ENCODE measurements around the gene FSTL5. TPM values are rescaled to one million over a fixed set of nuclear protein-coding genes. Genes with fewer than 3 reads are reported as not detected.
"Not testable (repeated sequence)": the region's sequence is repeated elsewhere in the genome, so short reads cannot be mapped to it uniquely, and the experiment has no call there.

Gene FSTL5
- polyA plus RNA-seq, 3 donors from 2014 or later: not detected

GRCh38 chr4:162131256-162131655, 32.5 kb downstream of the FSTL5 start:
- no peak for DNase-seq
- peaks cover 3 to 32% (median 11%) of the 10 kb centered on the region in 6 donors for H3K9me3 Mint-ChIP-seq
- peaks cover 0 to 6% (median 0%) of the 10 kb centered on the region in 3 donors for H3K36me3 Mint-ChIP-seq
- H3K27ac Mint-ChIP-seq: no peak overlapping the region
- H3K4me3 Mint-ChIP-seq: no peak overlapping the region
- no peaks in the 10 kb centered on the region for H3K4me1 Mint-ChIP-seq
- peaks cover 0 to 4% (median 0%) of the 10 kb centered on the region in 3 donors for H3K27me3 Mint-ChIP-seq (ENCODE audit: low read depth in 3 of 3)

GRCh38 chr4:162126729-162127128, 37.1 kb downstream of the FSTL5 start:
- H3K4me1 Mint-ChIP-seq: no peaks in the 10 kb centered on the region

GRCh38 chr4:162117051-162117450, 46.7 kb downstream of the FSTL5 start:
- Mint-ChIP-seq H3K9me3 (peaks cover 2 to 52% (median 30%) of the 10 kb centered on the region in 6 donors), H3K4me3 (no peak overlapping the region), H3K36me3 (no peaks in the 10 kb centered on the region), H3K4me1 (no peaks in the 10 kb centered on the region), H3K27me3 (ENCODE audit: low read depth in 3 of 3) (peaks cover 0 to 3% (median 0%) of the 10 kb centered on the region in 3 donors), H3K27ac (no peak overlapping the region)
- no peak for DNase-seq

More at GRCh38 chr4:162126729-162127128, 37.1 kb downstream of the FSTL5 start:
- no peak for DNase-seq
- peaks cover 0 to 4% (median 0%) of the 10 kb centered on the region in 3 donors for H3K27me3 Mint-ChIP-seq (ENCODE audit: low read depth in 3 of 3)
- no peak overlapping the region for H3K27ac Mint-ChIP-seq
- H3K9me3 Mint-ChIP-seq: peaks cover 0 to 10% (median 2%) of the 10 kb centered on the region in 6 donors
- no peak overlapping the region for H3K4me3 Mint-ChIP-seq
- H3K36me3 Mint-ChIP-seq: no peaks in the 10 kb centered on the region

GRCh38 chr4:162116095-162116779, 47.6 kb downstream of the FSTL5 start:
- Mint-ChIP-seq H3K27me3 (ENCODE audit: low read depth in 3 of 3) (peaks cover 0 to 3% (median 0%) of the 10 kb centered on the region in 3 donors), H3K36me3 (no peaks in the 10 kb centered on the region), H3K4me1 (no peaks in the 10 kb centered on the region), H3K27ac (no peak overlapping the region), H3K4me3 (no peak overlapping the region), H3K9me3 (peaks cover 5 to 54% (median 30%) of the 10 kb centered on the region in 6 donors)
- no peak for DNase-seq

DNA sequence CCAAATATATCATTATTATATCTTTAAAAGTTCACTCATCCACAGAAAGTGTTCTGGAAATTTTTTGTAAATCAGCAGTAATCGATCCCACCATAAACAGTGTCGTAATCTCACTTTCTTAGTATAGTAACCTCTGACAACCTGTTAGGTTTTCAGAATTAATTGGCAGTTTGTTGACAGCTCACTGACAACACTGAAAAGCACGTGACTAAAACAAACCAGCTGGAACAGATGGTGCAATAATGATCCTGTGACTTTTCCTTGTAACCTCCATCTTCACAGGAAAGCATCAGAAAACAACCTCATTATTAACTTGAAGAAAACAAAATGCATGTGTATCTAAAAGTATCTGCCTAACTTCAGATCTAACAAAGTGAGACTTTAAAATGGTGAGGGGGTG, 48.5 kb downstream of the FSTL5 start:
- no peaks in the 10 kb centered on the region for H3K4me1 Mint-ChIP-seq
- no peaks in the 10 kb centered on the region for H3K36me3 Mint-ChIP-seq
- peaks cover 5 to 54% (median 30%) of the 10 kb centered on the region in 6 donors for H3K9me3 Mint-ChIP-seq
- no peak overlapping the region for H3K27ac Mint-ChIP-seq
- DNase-seq: no peak
- peaks cover 0 to 3% (median 0%) of the 10 kb centered on the region in 3 donors for H3K27me3 Mint-ChIP-seq (ENCODE audit: low read depth in 3 of 3)
- no peak overlapping the region for H3K4me3 Mint-ChIP-seq

DNA sequence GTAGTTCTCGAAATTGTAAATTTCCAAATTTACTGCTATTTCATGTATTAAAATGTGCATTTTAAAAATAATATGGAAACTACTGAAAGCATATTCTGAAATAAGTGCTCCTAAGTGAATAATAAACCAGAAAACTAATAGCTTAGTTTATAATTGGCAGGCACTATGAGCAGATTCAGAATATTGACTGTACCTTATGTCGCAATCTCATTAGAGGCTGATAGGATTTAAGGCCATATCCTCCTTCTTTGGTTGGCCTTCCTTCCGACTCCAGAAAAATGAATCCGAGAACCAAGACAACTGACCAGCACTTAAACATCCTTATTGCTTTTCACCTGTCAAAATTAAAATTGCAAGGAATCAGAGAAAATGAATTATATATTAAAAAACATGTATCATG, 52.7 kb downstream of the FSTL5 start:
- DNase-seq: no peak
- H3K36me3 Mint-ChIP-seq: no peaks in the 10 kb centered on the region
- peaks cover 0 to 3% (median 0%) of the 10 kb centered on the region in 3 donors for H3K27me3 Mint-ChIP-seq (ENCODE audit: low read depth in 3 of 3)
- H3K9me3 Mint-ChIP-seq: peaks cover 3 to 49% (median 26%) of the 10 kb centered on the region in 6 donors
- H3K4me3 Mint-ChIP-seq: no peak overlapping the region
- no peaks in the 10 kb centered on the region for H3K4me1 Mint-ChIP-seq
- H3K27ac Mint-ChIP-seq: no peak overlapping the region

GRCh38 chr4:162104459-162105124, 59.2 kb downstream of the FSTL5 start:
- Mint-ChIP-seq H3K27me3 (ENCODE audit: low read depth in 3 of 3) (no peaks in the 10 kb centered on the region), H3K27ac (no peak overlapping the region), H3K4me3 (no peak overlapping the region), H3K36me3 (no peaks in the 10 kb centered on the region), H3K4me1 (no peaks in the 10 kb centered on the region), H3K9me3 (peaks cover 3 to 38% (median 15%) of the 10 kb centered on the region in 6 donors)
- DNase-seq: no peak

- DNase-seq; H3K27ac Mint-ChIP-seq; H3K4me1 Mint-ChIP-seq; H3K27me3 Mint-ChIP-seq (ENCODE audit: low read depth in 3 of 3); H3K4me3 Mint-ChIP-seq; H3K36me3 Mint-ChIP-seq: not testable (repeated sequence)
- peaks cover 3 to 38% (median 17%) of the 10 kb centered on the region in 6 donors for H3K9me3 Mint-ChIP-seq
Measured at GRCh38 chr4:162103908-162104307, 59.9 kb downstream of the FSTL5 start.

DNA sequence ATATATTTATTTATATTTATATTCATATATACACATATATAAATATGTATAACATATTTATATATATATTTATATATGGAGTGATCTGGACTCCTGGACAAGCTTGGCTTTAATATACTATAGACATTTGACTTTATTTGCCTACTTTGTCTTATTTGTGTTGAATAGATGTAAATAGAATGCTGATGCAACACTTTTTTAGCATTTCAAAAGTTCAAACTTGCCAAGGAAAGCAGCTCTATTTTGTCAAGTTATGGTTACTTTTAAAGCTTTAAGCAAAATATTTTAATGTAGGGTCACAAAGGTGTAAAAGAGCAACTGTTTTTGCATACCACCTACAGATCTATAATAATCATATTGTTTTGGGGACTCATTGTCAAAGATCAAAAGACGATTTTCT, 61.1 kb downstream of the FSTL5 start:
- H3K9me3 Mint-ChIP-seq: peaks cover 4 to 50% (median 20%) of the 10 kb centered on the region in 6 donors
- H3K27me3 Mint-ChIP-seq (ENCODE audit: low read depth in 3 of 3): no peaks in the 10 kb centered on the region
- no peak overlapping the region for H3K27ac Mint-ChIP-seq
- H3K36me3 Mint-ChIP-seq: peaks cover 0 to 5% (median 0%) of the 10 kb centered on the region in 3 donors
- no peak overlapping the region for H3K4me3 Mint-ChIP-seq
- no peak for DNase-seq
- no peaks in the 10 kb centered on the region for H3K4me1 Mint-ChIP-seq

GRCh38 chr4:162101337-162101736, 62.5 kb downstream of the FSTL5 start:
- no peaks in the 10 kb centered on the region for H3K4me1 Mint-ChIP-seq
- peaks cover 0 to 5% (median 0%) of the 10 kb centered on the region in 3 donors for H3K36me3 Mint-ChIP-seq
- no peak for DNase-seq
- no peak overlapping the region for H3K4me3 Mint-ChIP-seq
- no peak overlapping the region for H3K27ac Mint-ChIP-seq
- peaks cover 4 to 37% (median 20%) of the 10 kb centered on the region in 6 donors for H3K9me3 Mint-ChIP-seq
- no peaks in the 10 kb centered on the region for H3K27me3 Mint-ChIP-seq (ENCODE audit: low read depth in 3 of 3)

- Mint-ChIP-seq H3K27me3 (ENCODE audit: low read depth in 3 of 3) (no peaks in the 10 kb centered on the region), H3K9me3 (peaks cover 1 to 26% (median 7%) of the 10 kb centered on the region in 6 donors), H3K36me3 (no peaks in the 10 kb centered on the region), H3K4me1 (no peaks in the 10 kb centered on the region), H3K27ac (no peak overlapping the region), H3K4me3 (no peak overlapping the region)
- no peak for DNase-seq
Measured at GRCh38 chr4:162075726-162076125, 88.1 kb downstream of the FSTL5 start.

- DNase-seq: no peak
- Mint-ChIP-seq H3K4me1 (no peaks in the 10 kb centered on the region), H3K36me3 (no peaks in the 10 kb centered on the region), H3K27ac (no peak overlapping the region), H3K27me3 (ENCODE audit: low read depth in 3 of 3) (peaks cover 0 to 3% (median 0%) of the 10 kb centered on the region in 3 donors), H3K4me3 (no peak overlapping the region), H3K9me3 (peaks cover 13 to 31% (median 15%) of the 10 kb centered on the region in 6 donors)
Measured at GRCh38 chr4:162061214-162061613, 102.6 kb downstream of the FSTL5 start.

DNA sequence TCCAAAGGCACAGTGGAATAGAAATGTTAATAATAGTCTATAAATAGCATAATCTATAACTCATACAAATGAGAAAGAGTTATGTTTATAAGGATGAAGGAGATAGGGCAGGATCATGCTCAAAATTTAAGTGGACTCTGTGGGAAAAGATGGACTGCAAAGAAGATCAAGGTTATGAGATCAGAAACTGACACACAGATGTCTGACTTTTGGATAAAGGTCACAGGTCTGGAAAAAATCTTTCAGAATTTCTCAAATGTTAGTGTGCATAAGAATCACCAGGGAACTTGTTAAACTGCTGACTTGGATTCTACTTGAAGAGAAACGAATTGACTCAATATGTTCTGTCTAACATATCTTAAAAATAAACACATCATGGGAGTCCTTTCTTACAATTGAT, 104.1 kb downstream of the FSTL5 start:
- Mint-ChIP-seq H3K27ac (no peak overlapping the region), H3K4me3 (no peak overlapping the region), H3K36me3 (no peaks in the 10 kb centered on the region), H3K27me3 (ENCODE audit: low read depth in 3 of 3) (peaks cover 0 to 2% (median 0%) of the 10 kb centered on the region in 3 donors), H3K9me3 (peaks cover 6 to 23% (median 13%) of the 10 kb centered on the region in 6 donors), H3K4me1 (no peaks in the 10 kb centered on the region)
- no peak for DNase-seq

DNA sequence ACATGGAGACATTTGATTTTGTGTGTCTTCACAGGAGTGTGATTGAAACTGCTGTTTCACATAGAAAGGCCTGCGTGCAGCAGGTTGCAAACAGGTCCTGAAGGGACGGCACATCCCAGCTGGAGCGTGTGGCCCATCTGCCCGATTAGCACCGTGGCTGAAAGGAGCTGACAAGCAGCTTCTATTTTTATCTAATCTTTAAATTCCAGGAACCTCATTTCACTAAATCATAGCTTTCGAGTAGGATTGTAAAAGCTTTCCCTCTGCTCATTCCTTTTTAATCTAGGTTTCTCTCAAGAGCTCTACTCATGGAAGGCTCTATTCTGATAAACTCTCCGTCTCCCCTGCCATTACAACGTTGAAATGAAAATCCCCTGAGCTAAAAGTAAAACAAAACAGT, 106.8 kb downstream of the FSTL5 start:
- peaks cover 4 to 23% (median 8%) of the 10 kb centered on the region in 6 donors for H3K9me3 Mint-ChIP-seq
- peaks cover 0 to 1% (median 0%) of the 10 kb centered on the region in 3 donors for H3K27me3 Mint-ChIP-seq (ENCODE audit: low read depth in 3 of 3)
- no peak for DNase-seq
- no peaks in the 10 kb centered on the region for H3K4me1 Mint-ChIP-seq
- no peak overlapping the region for H3K4me3 Mint-ChIP-seq
- no peak overlapping the region for H3K27ac Mint-ChIP-seq
- H3K36me3 Mint-ChIP-seq: no peaks in the 10 kb centered on the region

Measured in immature natural killer cell (primary cell).